NB4 (cell line): ENCODE measurements around the gene ADGRG2.

Source experiments
- DNase-seq: peaks from one replicate; pipeline ENCODE4 v3.0.0; 2010; ENCODE audit warnings: low read depth
- H3K4me3 ChIP-seq: one replicate; pipeline ENCODE4 v1.5.1; 2011; ENCODE audit warnings: mild to moderate bottlenecking, low read depth, low read length, moderate library complexity
- CTCF ChIP-seq: IDR thresholded peaks from one replicate; pipeline ENCODE4 v1.5.1; 2012; ENCODE audit warnings: low read depth, low read length
- MAX ChIP-seq: IDR thresholded peaks from 2 replicates; pipeline ENCODE4 v1.6.1; 2011; ENCODE audit warnings: low read depth, low read length
- MYC ChIP-seq: IDR thresholded peaks from 2 replicates; pipeline ENCODE4 v1.6.1; 2011; ENCODE audit warnings: low read depth, low read length
- POLR2A ChIP-seq: IDR thresholded peaks from 2 replicates; pipeline ENCODE4 v1.6.1; 2011; ENCODE audit warnings: mild to moderate bottlenecking; ENCODE audit not compliant: insufficient read length; ENCODE audit errors: extremely low read depth

The ADGRG2 gene

DNA sequence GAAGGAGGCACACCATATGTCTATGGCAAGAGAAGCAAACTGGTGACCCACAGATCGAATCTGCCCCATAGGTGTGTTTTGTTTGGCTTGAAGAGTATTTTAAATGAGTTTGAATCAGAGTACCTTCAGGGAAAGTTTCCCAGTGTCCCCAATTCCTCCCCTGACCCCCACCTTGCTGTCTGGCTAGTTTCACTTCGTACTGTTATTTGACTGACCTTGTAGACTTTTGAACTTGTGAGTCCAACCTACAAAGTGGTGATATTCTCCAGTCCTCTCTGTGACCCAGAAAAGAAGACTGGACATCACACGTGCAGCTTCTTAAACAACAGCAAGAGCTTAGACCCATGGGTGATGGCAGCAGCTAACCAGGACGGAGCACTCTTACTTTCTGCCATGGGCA lies 177.8 kb downstream of the ADGRG2 start:
- TF ChIP-seq MAX (no peak), CTCF (no peak), MYC (no peak), POLR2A (no peak)
- H3K4me3 ChIP-seq: no peak overlapping the region
- DNase-seq: no peak

GRCh38 chrX:18941896-18942295 lies 180.4 kb downstream of the ADGRG2 start:
- H3K4me3 ChIP-seq: no peak overlapping the region
- TF ChIP-seq POLR2A (no peak), MAX (no peak), CTCF (no peak), MYC (no peak)
- DNase-seq: no peak
